Choroid plexus epithelial cell (primary cell): ENCODE measurements around the gene GPR150.

Source experiments
- DNase-seq: peaks from one replicate; pipeline ENCODE4 v3.0.0-alpha.2; 2010; ENCODE audit warnings: low read depth
- H3K4me3 ChIP-seq: 2 replicates; pipeline ENCODE4 v1.5.1; 2011; ENCODE audit warnings: low read depth, mild to moderate bottlenecking, control low read depth, low read length, moderate library complexity
- CTCF ChIP-seq: conservative IDR thresholded peaks from 2 replicates; pipeline ENCODE4 v1.5.1; 2011; ENCODE audit warnings: low read depth, mild to moderate bottlenecking, control low read depth, inconsistent platforms, low read length, moderate library complexity

The GPR150 gene

GRCh38 chr5:95613514-95613913 is 6.4 kb upstream of the GPR150 start:
- no peak overlapping the region for H3K4me3 ChIP-seq
- no peak for TF ChIP-seq CTCF
- no peak for DNase-seq

DNA sequence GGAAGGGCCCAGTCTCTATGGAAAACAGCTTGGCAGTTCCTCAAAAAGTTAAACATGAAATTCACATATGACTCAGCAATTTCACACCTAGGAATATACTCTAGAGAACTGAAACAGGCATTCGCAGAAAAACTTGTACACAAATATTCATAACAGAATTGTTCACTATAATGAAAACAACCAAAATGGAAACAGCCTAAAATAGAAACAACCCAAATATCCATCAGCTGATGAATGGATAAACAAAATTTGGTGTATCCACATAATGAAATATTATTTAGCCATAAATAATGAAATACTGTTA is 4.8 kb upstream of the GPR150 start:
- TF ChIP-seq CTCF, result no peak

DNA sequence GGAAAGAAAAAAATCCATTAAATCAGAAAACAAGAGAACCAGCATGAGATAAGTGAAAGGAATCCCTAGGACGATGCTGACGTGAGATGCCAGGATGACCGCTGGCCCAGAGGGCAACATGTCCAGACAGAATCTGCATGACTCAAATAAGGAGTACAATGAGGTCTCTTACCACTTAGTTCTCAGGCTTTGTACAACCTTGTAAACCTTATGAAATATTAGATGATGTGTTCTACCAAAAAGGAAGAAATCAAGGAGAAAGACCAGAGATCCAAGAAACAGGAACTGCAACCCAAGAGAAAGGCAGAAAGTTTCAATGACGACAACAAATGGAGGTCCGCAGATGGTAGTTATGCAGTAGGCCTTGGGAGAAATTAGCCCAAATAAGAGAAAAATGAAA is 2.8 kb upstream of the GPR150 start:
- TF ChIP-seq CTCF, result no peak
- no peak overlapping the region for H3K4me3 ChIP-seq
- DNase-seq, result peak; percentile 84

More for the DNA sequence above, 4.8 kb upstream of the GPR150 start:
- DNase-seq, result no peak
- no peak overlapping the region for H3K4me3 ChIP-seq

GRCh38 chr5:95619096-95619495 is 791 bp upstream of the GPR150 start:
- H3K4me3 ChIP-seq, result peak overlapping the region; percentile 66
- no peak for TF ChIP-seq CTCF
- peak; percentile 20 for DNase-seq

- no peak for DNase-seq
- H3K4me3 ChIP-seq, result peak overlapping the region; percentile 66
- TF ChIP-seq CTCF, result no peak
These were observed 315 bp upstream of the GPR150 start for GRCh38 chr5:95619514-95620029.

DNA sequence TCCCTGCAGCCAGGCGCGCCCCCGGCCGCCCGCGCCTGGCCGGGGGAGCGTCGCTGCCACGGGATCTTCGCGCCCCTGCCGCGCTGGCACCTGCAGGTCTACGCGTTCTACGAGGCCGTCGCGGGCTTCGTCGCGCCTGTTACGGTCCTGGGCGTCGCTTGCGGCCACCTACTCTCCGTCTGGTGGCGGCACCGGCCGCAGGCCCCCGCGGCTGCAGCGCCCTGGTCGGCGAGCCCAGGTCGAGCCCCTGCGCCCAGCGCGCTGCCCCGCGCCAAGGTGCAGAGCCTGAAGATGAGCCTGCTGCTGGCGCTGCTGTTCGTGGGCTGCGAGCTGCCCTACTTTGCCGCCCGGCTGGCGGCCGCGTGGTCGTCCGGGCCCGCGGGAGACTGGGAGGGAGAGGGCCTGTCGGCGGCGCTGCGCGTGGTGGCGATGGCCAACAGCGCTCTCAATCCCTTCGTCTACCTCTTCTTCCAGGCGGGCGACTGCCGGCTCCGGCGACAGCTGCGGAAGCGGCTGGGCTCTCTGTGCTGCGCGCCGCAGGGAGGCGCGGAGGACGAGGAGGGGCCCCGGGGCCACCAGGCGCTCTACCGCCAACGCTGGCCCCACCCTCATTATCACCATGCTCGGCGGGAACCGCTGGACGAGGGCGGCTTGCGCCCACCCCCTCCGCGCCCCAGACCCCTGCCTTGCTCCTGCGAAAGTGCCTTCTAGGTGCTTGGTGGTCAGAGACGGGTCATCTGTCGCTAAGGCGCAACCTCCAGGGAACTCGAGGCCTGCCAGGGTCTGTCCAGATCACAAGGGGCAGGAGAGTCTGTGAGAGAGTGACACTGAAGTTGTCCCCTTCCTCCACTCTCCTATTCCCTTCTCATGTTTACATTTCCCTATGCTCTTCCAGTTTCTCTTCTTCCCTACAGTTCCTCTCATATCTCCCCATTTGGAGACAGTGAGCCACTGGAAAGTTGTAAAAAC is 1.3 kb downstream of the GPR150 start:
- peak; percentile 23 for DNase-seq
- H3K4me3 ChIP-seq, result peak overlapping the region; percentile 66
- no peak for TF ChIP-seq CTCF
